IPS-11a (cell line): ENCODE data around the gene ATOH8.
"Not testable (repeated sequence)": the region's sequence is repeated elsewhere in the genome, so short reads cannot be mapped to it uniquely, and the experiment has no call there.

Experiments used
- H3K4me3 ChIP-seq: one replicate; pipeline ENCODE4 v1.5.1; 2013; ENCODE audit warnings: low read depth, low read length, control low read depth

ATOH8 gene

GRCh38 chr2:85753525-85754312, at the start of gene ATOH8:
Gene ATOH8 (plus strand): TSS chr2:85753991. CDS start chr2:85754190, 199 bp downstream.
- H3K4me3 ChIP-seq = peak within 1 kb of the TSS; percentile 56

- H3K4me3 ChIP-seq = no peak overlapping the region
Observed at GRCh38 chr2:85704038-85704437, 49.8 kb upstream of the ATOH8 start.

- no peak overlapping the region for H3K4me3 ChIP-seq
Observed at GRCh38 chr2:85704800-85705679, 48.8 kb upstream of the ATOH8 start.

GRCh38 chr2:85705680-85706039, 48.1 kb upstream of the ATOH8 start:
- no peak overlapping the region for H3K4me3 ChIP-seq

GRCh38 chr2:85706063-85706462, 47.7 kb upstream of the ATOH8 start:
- no peak overlapping the region for H3K4me3 ChIP-seq

GRCh38 chr2:85706599-85707296, 47.0 kb upstream of the ATOH8 start:
- no peak overlapping the region for H3K4me3 ChIP-seq

GRCh38 chr2:85707304-85707703, 46.5 kb upstream of the ATOH8 start:
- no peak overlapping the region for H3K4me3 ChIP-seq

GRCh38 chr2:85708641-85709040, 45.1 kb upstream of the ATOH8 start:
- H3K4me3 ChIP-seq = no peak overlapping the region

- H3K4me3 ChIP-seq = no peak overlapping the region
Observed at GRCh38 chr2:85709401-85709811, 44.4 kb upstream of the ATOH8 start.

GRCh38 chr2:85710687-85711577, 42.9 kb upstream of the ATOH8 start:
- no peak overlapping the region for H3K4me3 ChIP-seq

- H3K4me3 ChIP-seq = no peak overlapping the region
Observed at GRCh38 chr2:85711578-85712060, 42.2 kb upstream of the ATOH8 start.

- H3K4me3 ChIP-seq = no peak overlapping the region
Observed at GRCh38 chr2:85712336-85712735, 41.5 kb upstream of the ATOH8 start.

- no peak overlapping the region for H3K4me3 ChIP-seq
Observed at GRCh38 chr2:85712849-85713612, 40.8 kb upstream of the ATOH8 start.

- H3K4me3 ChIP-seq = no peak overlapping the region
Observed at GRCh38 chr2:85713836-85714235, 40.0 kb upstream of the ATOH8 start.

- H3K4me3 ChIP-seq = not testable (repeated sequence)
Observed at GRCh38 chr2:85714421-85714820, 39.4 kb upstream of the ATOH8 start.

GRCh38 chr2:85714841-85715240, 39.0 kb upstream of the ATOH8 start:
- H3K4me3 ChIP-seq = no peak overlapping the region

- H3K4me3 ChIP-seq = no peak overlapping the region
Observed at GRCh38 chr2:85716346-85716914, 37.4 kb upstream of the ATOH8 start.

GRCh38 chr2:85717308-85718008, 36.3 kb upstream of the ATOH8 start:
- H3K4me3 ChIP-seq = no peak overlapping the region

GRCh38 chr2:85718009-85718391, 35.8 kb upstream of the ATOH8 start:
- no peak overlapping the region for H3K4me3 ChIP-seq
